ENCODE results near the gene XYLB. TPM values are rescaled to one million over a fixed set of nuclear protein-coding genes. Genes with fewer than 3 reads are reported as not detected.

Gene XYLB
- total RNA-seq, 1 donor from 2014 or later, result 0.43 TPM

DNA sequence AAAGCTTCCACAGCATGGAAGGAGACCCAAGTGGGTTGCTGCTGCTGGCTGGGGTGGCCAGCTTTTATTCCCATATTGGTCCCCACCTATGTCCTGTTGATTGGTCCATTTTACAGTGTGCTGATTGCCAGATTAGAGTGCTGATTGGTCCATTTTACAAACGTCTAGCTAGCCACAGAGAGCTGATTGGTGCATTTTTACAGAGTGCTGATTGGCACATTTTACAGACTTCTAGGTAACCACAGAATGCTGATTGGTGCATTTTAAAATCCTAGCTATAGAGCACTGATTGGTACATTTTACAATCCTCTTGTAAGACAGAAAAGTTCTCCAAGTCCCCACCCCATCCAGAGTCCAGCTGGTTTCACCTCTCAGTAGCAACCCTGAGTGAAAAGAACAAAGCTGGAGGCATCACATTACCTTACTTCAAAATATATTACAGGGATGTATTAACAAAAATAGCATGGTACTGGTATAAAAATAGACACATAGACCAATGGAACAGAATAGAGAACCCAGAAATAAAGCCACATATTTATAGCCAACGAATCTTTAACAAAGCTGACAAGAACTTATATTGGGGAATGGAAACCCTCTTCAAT is 99.6 kb downstream of the XYLB start:
- no peak overlapping the region for H3K4me3 ChIP-seq
- intact Hi-C loops (cut with DNase I), result no loop called here
- DNase-seq (ENCODE audit: low spot score in 2 of 2), result no peak
- H3K4me1 ChIP-seq, result no peaks in the 10 kb centered on the region
- no peak overlapping the region for H3K27ac ChIP-seq
- TF ChIP-seq, protein P1, sequence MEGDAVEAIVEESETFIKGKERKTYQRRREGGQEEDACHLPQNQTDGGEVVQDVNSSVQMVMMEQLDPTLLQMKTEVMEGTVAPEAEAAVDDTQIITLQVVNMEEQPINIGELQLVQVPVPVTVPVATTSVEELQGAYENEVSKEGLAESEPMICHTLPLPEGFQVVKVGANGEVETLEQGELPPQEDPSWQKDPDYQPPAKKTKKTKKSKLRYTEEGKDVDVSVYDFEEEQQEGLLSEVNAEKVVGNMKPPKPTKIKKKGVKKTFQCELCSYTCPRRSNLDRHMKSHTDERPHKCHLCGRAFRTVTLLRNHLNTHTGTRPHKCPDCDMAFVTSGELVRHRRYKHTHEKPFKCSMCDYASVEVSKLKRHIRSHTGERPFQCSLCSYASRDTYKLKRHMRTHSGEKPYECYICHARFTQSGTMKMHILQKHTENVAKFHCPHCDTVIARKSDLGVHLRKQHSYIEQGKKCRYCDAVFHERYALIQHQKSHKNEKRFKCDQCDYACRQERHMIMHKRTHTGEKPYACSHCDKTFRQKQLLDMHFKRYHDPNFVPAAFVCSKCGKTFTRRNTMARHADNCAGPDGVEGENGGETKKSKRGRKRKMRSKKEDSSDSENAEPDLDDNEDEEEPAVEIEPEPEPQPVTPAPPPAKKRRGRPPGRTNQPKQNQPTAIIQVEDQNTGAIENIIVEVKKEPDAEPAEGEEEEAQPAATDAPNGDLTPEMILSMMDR (IDR thresholded peaks at IDR 0.05), result no peak
- no peaks in the 10 kb centered on the region for H3K9me3 ChIP-seq
- no peaks in the 10 kb centered on the region for H3K36me3 ChIP-seq
- no peaks in the 10 kb centered on the region for H3K27me3 ChIP-seq

DNA sequence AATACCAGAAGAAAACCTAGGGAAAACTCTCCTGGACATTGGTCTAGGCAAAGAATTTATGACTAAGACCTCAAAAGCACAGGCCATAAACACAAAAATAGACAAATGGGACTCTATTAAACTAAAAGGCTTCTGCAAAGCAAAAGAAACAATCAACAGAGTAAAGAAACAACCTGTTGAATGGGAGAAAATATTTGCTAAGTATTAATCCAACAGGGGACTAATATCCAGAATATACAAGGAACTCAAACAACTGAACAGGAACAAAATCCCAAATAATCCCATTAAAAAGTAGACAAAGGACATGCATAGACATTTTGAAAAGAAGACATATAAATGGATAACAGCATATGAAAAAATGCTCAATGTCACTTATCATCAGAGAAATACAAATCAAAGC is 100.2 kb downstream of the XYLB start:
- no peak overlapping the region for H3K27ac ChIP-seq
- DNase-seq (ENCODE audit: low spot score in 2 of 2), result no peak
- H3K9me3 ChIP-seq, result no peaks in the 10 kb centered on the region
- H3K27me3 ChIP-seq, result no peaks in the 10 kb centered on the region
- H3K4me3 ChIP-seq, result no peak overlapping the region
- no peaks in the 10 kb centered on the region for H3K36me3 ChIP-seq
- no peaks in the 10 kb centered on the region for H3K4me1 ChIP-seq
- intact Hi-C loops (cut with DNase I), result no loop called here
- TF ChIP-seq, protein P1 (IDR thresholded peaks at IDR 0.05), result no peak

DNA sequence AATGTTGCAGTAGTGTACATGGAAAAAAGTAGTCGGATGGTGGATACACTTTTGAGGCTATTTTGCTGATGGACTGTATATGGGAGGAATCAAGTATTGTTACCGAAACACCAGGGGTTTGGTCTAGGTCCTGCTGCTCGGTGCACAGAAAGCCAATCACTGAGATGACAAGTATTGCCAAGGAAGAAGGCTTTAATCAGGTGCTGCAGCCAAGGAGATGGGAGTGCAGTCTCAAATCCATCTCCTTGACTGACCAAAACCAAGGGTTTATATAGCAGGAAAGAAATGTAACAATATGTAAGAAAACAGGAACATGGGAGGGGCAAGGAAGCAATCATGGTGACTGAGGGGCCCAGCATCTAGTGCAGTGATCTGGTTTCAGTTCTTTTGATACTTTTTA is 104.3 kb downstream of the XYLB start:
- DNase-seq (ENCODE audit: low spot score in 2 of 2), result no peak
- H3K4me3 ChIP-seq, result no peak overlapping the region
- no peaks in the 10 kb centered on the region for H3K27me3 ChIP-seq
- intact Hi-C loops (cut with DNase I), result loop anchor here (5.0 to 10.0 kb wide), 4 partner anchors 286 to 2001 kb away; partner anchors contain the start of genes ACAA1, EIF1B, MYD88 and OXSR1
- no peaks in the 10 kb centered on the region for H3K36me3 ChIP-seq
- TF ChIP-seq, protein P1 (IDR thresholded peaks at IDR 0.05), result no peak
- no peaks in the 10 kb centered on the region for H3K9me3 ChIP-seq
- H3K27ac ChIP-seq, result no peak overlapping the region
- H3K4me1 ChIP-seq, result peaks cover 0 to 5% of the 10 kb centered on the region in 2 donors

DNA sequence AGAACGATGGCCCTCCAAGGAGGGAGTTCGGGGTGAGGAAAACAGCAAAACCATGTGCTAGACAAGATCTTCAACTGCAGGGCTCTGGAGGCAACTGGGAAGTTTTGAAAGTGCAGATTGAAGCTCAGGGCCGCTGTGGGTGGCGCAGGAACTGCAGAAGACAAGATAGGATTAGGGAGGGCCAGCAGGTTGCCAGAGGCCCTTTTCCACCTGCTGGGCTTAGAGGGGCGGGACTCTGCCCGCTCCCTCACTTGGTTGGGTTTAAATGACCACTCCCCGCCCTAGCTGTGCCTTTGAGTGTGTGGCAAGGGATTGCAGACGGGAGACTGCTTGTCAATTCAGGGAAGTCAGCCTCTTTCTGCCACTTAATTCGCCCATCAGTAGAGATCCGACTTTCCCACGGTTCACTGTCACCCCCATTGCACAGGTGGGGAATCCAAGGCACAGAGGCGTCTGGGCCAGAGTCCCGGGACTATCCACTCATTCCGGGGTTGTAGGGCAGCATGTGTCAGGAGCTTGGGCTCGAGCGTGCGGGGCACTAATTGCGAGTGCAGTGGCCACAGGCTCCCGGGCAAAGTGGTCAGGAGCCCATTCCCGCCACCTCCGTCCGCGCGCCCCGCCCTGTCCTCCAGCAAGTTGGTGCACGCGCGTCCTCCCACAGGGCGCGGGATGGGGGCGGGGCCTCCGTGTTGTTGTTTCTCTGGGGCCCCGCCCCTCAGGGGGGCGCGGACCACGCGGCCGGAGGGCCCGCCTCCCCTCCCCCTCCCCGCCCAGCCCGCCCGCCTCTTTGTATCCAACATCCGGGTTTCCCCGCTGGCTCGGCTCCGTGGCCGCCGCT is 106.7 kb downstream of the XYLB start, which contains the start of gene ACVR2B:
ACVR2B (plus strand) TSS at position 816 of the 838 bp plus-strand sequence. CDS start 433 bp downstream, outside the sequence.
- peak; percentile 46 to 92 for DNase-seq (ENCODE audit: low spot score in 2 of 2)
- H3K4me1 ChIP-seq, result peaks cover 0 to 9% of the 10 kb centered on the region in 2 donors
- H3K27ac ChIP-seq, result peak within 1 kb of the TSS; percentile 45 to 61
- TF ChIP-seq, protein P1 (IDR thresholded peaks at IDR 0.05), result no peak
- H3K27me3 ChIP-seq, result no peaks in the 10 kb centered on the region
- intact Hi-C loops (cut with DNase I), result loop anchor here (1.0 to 10.0 kb wide), 6 partner anchors 28 to 1999 kb away; partner anchors contain the start of genes ACAA1, EIF1B, EXOG and MYD88
- no peaks in the 10 kb centered on the region for H3K9me3 ChIP-seq
- peak within 1 kb of the TSS; percentile 88 to 99 for H3K4me3 ChIP-seq
- H3K36me3 ChIP-seq, result no peaks in the 10 kb centered on the region

DNA sequence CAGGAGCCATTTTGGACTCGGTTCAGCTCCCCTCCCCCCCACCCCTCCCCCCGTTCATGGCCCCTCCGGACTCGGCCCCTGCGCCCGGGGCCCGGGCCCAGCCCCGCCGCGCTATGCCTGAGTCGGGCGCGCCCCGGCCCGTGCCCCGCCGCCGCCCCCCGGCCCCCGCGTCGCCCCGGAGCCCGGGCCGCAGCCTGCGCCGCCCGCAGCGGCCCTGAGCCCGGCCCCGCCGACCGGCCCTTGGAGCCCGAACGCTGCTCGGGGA is 107.3 kb downstream of the XYLB start:
- TF ChIP-seq, protein P1 (IDR thresholded peaks at IDR 0.05), result no peak
- H3K9me3 ChIP-seq, result no peaks in the 10 kb centered on the region
- H3K36me3 ChIP-seq, result no peaks in the 10 kb centered on the region
- H3K27ac ChIP-seq, result peak overlapping the region in 1 of 2 donors; percentile 61
- no peaks in the 10 kb centered on the region for H3K27me3 ChIP-seq
- H3K4me1 ChIP-seq, result peaks cover 0 to 12% of the 10 kb centered on the region in 2 donors
- no peak for DNase-seq (ENCODE audit: low spot score in 2 of 2)
- peak overlapping the region; percentile 88 to 99 for H3K4me3 ChIP-seq
- intact Hi-C loops (cut with DNase I), result loop anchor here (1.0 to 10.0 kb wide), 6 partner anchors 27 to 1998 kb away; partner anchors contain the start of genes ACAA1, EIF1B, EXOG and MYD88

Measured in ascending aorta (tissue), 2 donors.